K562 (cell line): Measurements from ENCODE around the gene FAM174C. TPM values are rescaled to one million over a fixed set of nuclear protein-coding genes. Genes with fewer than 3 reads are reported as not detected.

Experiments used
- CAMTA2 ChIP-seq: fragments of 250-450 bp; sonication (Bioruptor Pico); conservative IDR thresholded peaks from 2 replicates; pipeline ENCODE4 v1.5.1; 2022
- CHD2 ChIP-seq: IDR thresholded peaks from 2 replicates; pipeline ENCODE4 v1.6.1; 2011; ENCODE audit warnings: low read depth, low read length
- ELF4 ChIP-seq: fragments of 450-650 bp; formaldehyde crosslinking; IDR thresholded peaks from 2 replicates; pipeline ENCODE4 v1.4.0; 2022; ENCODE audit warnings: missing genetic modification characterization
- FOXJ3 ChIP-seq: sonication (generic); formaldehyde crosslinking; IDR thresholded peaks from 2 replicates; pipeline ENCODE4 v1.4.0; 2020; ENCODE audit warnings: mild to moderate bottlenecking, missing genetic modification reagents
- HDAC3 ChIP-seq: fragments of 450-650 bp; IDR thresholded peaks from 2 replicates; pipeline ENCODE4 v1.6.1; 2018; ENCODE audit warnings: borderline replicate concordance, mild to moderate bottlenecking, moderate library complexity; ENCODE audit not compliant: partially characterized antibody
- KAT8 ChIP-seq: fragments of 450-650 bp; IDR thresholded peaks from 2 replicates; pipeline ENCODE4 v1.6.1; 2016; ENCODE audit warnings: low read depth, mild to moderate bottlenecking
- NCOR1 ChIP-seq: fragments of 450-650 bp; IDR thresholded peaks from 2 replicates; pipeline ENCODE4 v1.6.1; 2016; ENCODE audit warnings: mild to moderate bottlenecking, moderate library complexity
- NFIX ChIP-seq: fragments of 250-450 bp; sonication (Bioruptor Pico); IDR thresholded peaks from 2 replicates; pipeline ENCODE4 v1.4.0; 2020; ENCODE audit warnings: low read depth, mild to moderate bottlenecking, moderate library complexity
- NFXL1 ChIP-seq: fragments of 450-650 bp; formaldehyde crosslinking; IDR thresholded peaks from 2 replicates; pipeline ENCODE4 v1.4.0; 2021; ENCODE audit warnings: mild to moderate bottlenecking
- NR2C1 ChIP-seq, 2 experiments: fragments of 450-650 bp; IDR thresholded peaks; 2 replicates each; pipeline ENCODE4 v1.6.1; 2017; ENCODE audit warnings: mild to moderate bottlenecking in 2 of 2, antibody characterized with exemption in 1 of 2, inconsistent platforms in 1 of 2, missing compliant biosample characterization in 1 of 2, missing genetic modification characterization in 1 of 2
- PCBP2 ChIP-seq: fragments of 200-400 bp; formaldehyde crosslinking; IDR thresholded peaks from 2 replicates; pipeline ENCODE4 v1.6.1; 2018; ENCODE audit warnings: low read length, low read depth, mild to moderate bottlenecking, moderate library complexity; ENCODE audit not compliant: poor library complexity, severe bottlenecking
- PHF21A ChIP-seq: fragments of 450-650 bp; IDR thresholded peaks from 2 replicates; pipeline ENCODE4 v1.6.1; 2017; ENCODE audit warnings: low read depth, borderline replicate concordance
- SRSF9 ChIP-seq: fragments of 200-400 bp; formaldehyde crosslinking; IDR thresholded peaks from 2 replicates; pipeline ENCODE4 v1.6.1; 2017; ENCODE audit warnings: low read depth, low read length, borderline replicate concordance
- TGIF2 ChIP-seq: sonication (generic); formaldehyde crosslinking; IDR thresholded peaks from 2 replicates; pipeline ENCODE4 v1.8.1; 2022; ENCODE audit warnings: mild to moderate bottlenecking, missing genetic modification reagents, moderate library complexity
- TSC22D4 ChIP-seq: fragments of 450-650 bp; IDR thresholded peaks from 2 replicates; pipeline ENCODE4 v1.6.1; 2016; ENCODE audit warnings: missing genetic modification characterization, missing biosample characterization, control low read depth
- UBTF ChIP-seq, 2 experiments: IDR thresholded peaks; 2 replicates each; pipeline ENCODE4 v1.6.1; 2012; ENCODE audit warnings: improper control_type of control experiment in 2 of 2, low read depth in 2 of 2, low read length in 2 of 2, borderline replicate concordance in 1 of 2
- XRCC5 ChIP-seq: fragments of 200-400 bp; formaldehyde crosslinking; IDR thresholded peaks from 2 replicates; pipeline ENCODE4 v1.6.1; 2017; ENCODE audit warnings: low read depth, mild to moderate bottlenecking, low read length
- ZNF217 ChIP-seq: sonication (generic); formaldehyde crosslinking; IDR thresholded peaks from 2 replicates; pipeline ENCODE4 v1.8.0; 2022; ENCODE audit warnings: mild to moderate bottlenecking, missing genetic modification reagents
- ZNF445 ChIP-seq: fragments of 250-450 bp; sonication (Bioruptor Pico); IDR thresholded peaks from 2 replicates; pipeline ENCODE4 v1.4.0; 2020; ENCODE audit warnings: low read depth, mild to moderate bottlenecking, moderate library complexity
- ZNF584 ChIP-seq: fragments of 200-800 bp; sonication (Bioruptor generic); IDR thresholded peaks from 2 replicates; pipeline ENCODE4 v1.6.1; 2016; ENCODE audit warnings: low read depth, mild to moderate bottlenecking, missing genetic modification characterization, missing compliant biosample characterization
- polyA plus RNA-seq, 8 experiments: library from polyadenylated mRNA; depleted of rRNA in 4 of 8; stranded (reverse) in 5 of 8; unstranded in 3 of 8; fragments of >200 nt; fragmentation: Nextera tagmentation in 2 of 8; fragmentation: Illumina TruSeq in 1 of 8; extraction: Ambion mirVana in 2 of 8; extraction: Trizol in 1 of 8; gene quantifications; 2 replicates each; pipeline versions ENCODE4 v1.2.1 to v1.2.3, GENCODE V29; 2011 to 2014; ENCODE audit warnings: inconsistent platforms in 1 of 8, missing spikeins in 1 of 8
- total RNA-seq, 7 experiments: library from RNA; depleted of rRNA in 6 of 7; stranded (reverse); fragments of >200 nt in 6 of 7; fragmentation: Illumina TruSeq in 2 of 7; extraction: Trizol in 2 of 7; gene quantifications; 2 replicates each; pipeline versions ENCODE4 v1.2.1 to v1.2.3, GENCODE V29; 2011 to 2021; ENCODE audit warnings: low replicate concordance in 1 of 7
- TF ChIP-seq, protein P1 (sequence below): fragments of 450-650 bp; IDR thresholded peaks from 2 replicates; pipeline ENCODE4 v1.6.1; 2014; ENCODE audit warnings: low read depth, mild to moderate bottlenecking, moderate library complexity, borderline replicate concordance

Gene FAM174C
- total and polyA plus RNA-seq, 9 of the 15 experiments (the other 6 are each of a cell fraction or from before 2014, with no cell fraction given): 0.66 to 89.6 (median 20.3) TPM

DNA sequence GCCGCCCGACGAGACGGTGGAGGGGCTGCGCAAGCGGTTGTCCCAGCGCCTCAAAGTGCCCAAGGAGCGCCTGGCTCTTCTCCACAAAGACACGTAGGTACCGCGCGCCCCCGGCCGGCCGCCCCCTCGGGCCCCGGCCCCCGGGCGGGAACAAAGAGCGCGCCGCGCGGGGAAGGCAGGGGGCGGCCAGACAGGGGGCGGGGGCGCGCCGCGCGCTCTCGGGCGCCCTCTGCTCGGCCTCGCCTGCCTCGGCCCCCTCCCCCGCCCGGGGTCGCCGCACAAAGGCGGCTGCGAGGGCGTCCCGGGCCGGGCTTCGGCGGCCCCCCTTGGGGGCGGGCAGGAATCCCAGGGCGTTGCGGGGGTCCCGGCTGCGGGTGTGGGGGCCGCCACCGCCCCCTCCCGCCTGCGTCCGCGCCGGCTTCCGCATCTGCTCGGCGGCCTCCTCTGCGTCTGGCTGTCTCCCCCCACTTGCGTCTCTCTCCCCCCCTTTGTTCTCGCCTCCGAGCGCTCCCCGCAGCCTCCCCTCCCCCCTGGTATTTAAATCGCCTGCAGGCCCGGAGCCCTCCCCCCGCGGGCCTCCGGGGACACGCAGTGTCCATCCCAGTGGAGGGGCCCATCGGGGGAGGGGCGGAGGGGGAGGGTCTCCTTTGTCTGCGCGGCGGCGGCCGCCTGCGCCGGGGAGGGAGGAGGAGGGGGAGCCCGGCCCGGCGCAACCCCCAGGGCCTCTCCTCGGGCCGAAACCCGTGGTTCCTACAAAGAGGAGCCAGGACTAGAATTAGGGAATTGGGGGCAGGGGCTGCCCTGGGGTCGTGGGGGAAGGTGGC lies 24.7 kb upstream of the FAM174C start (continued):
- TF ChIP-seq, protein P1, sequence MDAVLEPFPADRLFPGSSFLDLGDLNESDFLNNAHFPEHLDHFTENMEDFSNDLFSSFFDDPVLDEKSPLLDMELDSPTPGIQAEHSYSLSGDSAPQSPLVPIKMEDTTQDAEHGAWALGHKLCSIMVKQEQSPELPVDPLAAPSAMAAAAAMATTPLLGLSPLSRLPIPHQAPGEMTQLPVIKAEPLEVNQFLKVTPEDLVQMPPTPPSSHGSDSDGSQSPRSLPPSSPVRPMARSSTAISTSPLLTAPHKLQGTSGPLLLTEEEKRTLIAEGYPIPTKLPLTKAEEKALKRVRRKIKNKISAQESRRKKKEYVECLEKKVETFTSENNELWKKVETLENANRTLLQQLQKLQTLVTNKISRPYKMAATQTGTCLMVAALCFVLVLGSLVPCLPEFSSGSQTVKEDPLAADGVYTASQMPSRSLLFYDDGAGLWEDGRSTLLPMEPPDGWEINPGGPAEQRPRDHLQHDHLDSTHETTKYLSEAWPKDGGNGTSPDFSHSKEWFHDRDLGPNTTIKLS: no peak
- no peak for TF ChIP-seq FOXJ3 (CRISPR knock-in tag)
- no peak for TF ChIP-seq CAMTA2 (CRISPR knock-in tag)
- TF ChIP-seq HDAC3: no peak
- no peak for TF ChIP-seq NFXL1 (CRISPR knock-in tag)
- TF ChIP-seq ZNF445 (CRISPR knock-in tag): no peak
- TF ChIP-seq CHD2: peak; percentile 43
- TF ChIP-seq NR2C1 (IDR thresholded peaks at IDR 0.05): no peak
- no peak for TF ChIP-seq NR2C1 (tag; IDR thresholded peaks at IDR 0.05)
- no peak for TF ChIP-seq NFIX (CRISPR knock-in tag)
- no peak for TF ChIP-seq PHF21A
- TF ChIP-seq ZNF584: no peak
- TF ChIP-seq ZNF217 (CRISPR knock-in tag): no peak
- TF ChIP-seq PCBP2: no peak
- TF ChIP-seq TGIF2 (CRISPR knock-in tag): peak; percentile 83; the same call in 1 of the 2 replicates
- no peak for TF ChIP-seq KAT8
- TF ChIP-seq TSC22D4 (tag): no peak
- no peak for TF ChIP-seq SRSF9
- TF ChIP-seq NCOR1: peak; percentile 50; the same call in 1 of the 2 replicates
- TF ChIP-seq UBTF (IDR thresholded peaks at IDR 0.05; ENCODE audit: borderline replicate concordance in 1 of 2, low read depth in 2 of 2, low read length in 2 of 2): no peak
- TF ChIP-seq ELF4 (CRISPR knock-in tag): no peak
- no peak for TF ChIP-seq XRCC5
